DOHH2 (cell line): ENCODE measurements around the gene SCD.

ENCODE experiments used
- H3F3A ChIP-seq: fragments of 200-600 bp; sonication (generic), shearing (Covaris generic); 2 replicates; pipeline ENCODE4 v1.6.0; 2016; ENCODE audit warnings: antibody characterized with exemption, mild to moderate bottlenecking; ENCODE audit not compliant: control insufficient read depth, insufficient read depth
- H3K27ac ChIP-seq: fragments of 200-600 bp; sonication (generic); 2 replicates; pipeline ENCODE4 v1.5.1; 2014; ENCODE audit warnings: low read depth, mild to moderate bottlenecking, low read length, moderate library complexity
- H3K27me3 ChIP-seq: fragments of 200-600 bp; sonication (generic); 2 replicates; pipeline ENCODE4 v1.6.1; 2014; ENCODE audit warnings: mild to moderate bottlenecking, low read length, mixed read lengths; ENCODE audit not compliant: control insufficient read depth
- H3K36me3 ChIP-seq: fragments of 200-600 bp; sonication (generic); 2 replicates; pipeline ENCODE4 v1.6.1; 2014; ENCODE audit warnings: mild to moderate bottlenecking, low read length, moderate library complexity, mixed read lengths; ENCODE audit not compliant: control insufficient read depth
- H3K4me1 ChIP-seq: fragments of 200-600 bp; sonication (generic); 2 replicates; pipeline ENCODE4 v1.6.1; 2014; ENCODE audit warnings: mild to moderate bottlenecking, low read length, mixed read lengths; ENCODE audit not compliant: control insufficient read depth
- H3K4me2 ChIP-seq: fragments of 200-600 bp; sonication (generic); 2 replicates; pipeline ENCODE4 v1.6.0; 2014; ENCODE audit warnings: mild to moderate bottlenecking, low read length, moderate library complexity
- H3K4me3 ChIP-seq: fragments of 200-600 bp; sonication (generic); 2 replicates; pipeline ENCODE4 v1.5.1; 2014; ENCODE audit warnings: mild to moderate bottlenecking, low read length, mixed read lengths
- H3K79me2 ChIP-seq: fragments of 200-600 bp; sonication (generic); 2 replicates; pipeline ENCODE4 v1.6.1; 2014; ENCODE audit warnings: mild to moderate bottlenecking, low read length, mixed read lengths; ENCODE audit not compliant: control insufficient read depth
- H3K9me2 ChIP-seq: fragments of 200-600 bp; sonication (generic); replicated peaks from 2 replicates; pipeline ENCODE4 v1.6.1; 2014; ENCODE audit warnings: mild to moderate bottlenecking, low read length, mixed read lengths; ENCODE audit not compliant: control insufficient read depth
- H3K9me3 ChIP-seq: fragments of 200-600 bp; sonication (generic); 2 replicates; pipeline ENCODE4 v1.6.1; 2014; ENCODE audit warnings: antibody characterized with exemption, low read length, mixed read lengths; ENCODE audit not compliant: control insufficient read depth, insufficient read depth
- H4K20me1 ChIP-seq: fragments of 200-600 bp; sonication (generic); 2 replicates; pipeline ENCODE4 v1.6.0; 2014; ENCODE audit warnings: low read depth, mild to moderate bottlenecking, antibody characterized with exemption, low read length, moderate library complexity; ENCODE audit not compliant: control insufficient read depth, insufficient read depth
- EZH2phosphoT487 ChIP-seq: fragments of 200-600 bp; sonication (generic); IDR thresholded peaks from 2 replicates; pipeline ENCODE4 v1.6.1; 2017; ENCODE audit warnings: borderline replicate concordance, mild to moderate bottlenecking, antibody characterized with exemption, low read length, moderate library complexity, mixed read lengths
- TF ChIP-seq, protein P1 (sequence below): fragments of 200-600 bp; sonication (generic); IDR thresholded peaks from one replicate; pipeline ENCODE4 v1.5.1; 2014; ENCODE audit warnings: antibody characterized with exemption, mild to moderate bottlenecking, low read depth, low read length; ENCODE audit not compliant: poor library complexity, severe bottlenecking

Gene SCD

DNA sequence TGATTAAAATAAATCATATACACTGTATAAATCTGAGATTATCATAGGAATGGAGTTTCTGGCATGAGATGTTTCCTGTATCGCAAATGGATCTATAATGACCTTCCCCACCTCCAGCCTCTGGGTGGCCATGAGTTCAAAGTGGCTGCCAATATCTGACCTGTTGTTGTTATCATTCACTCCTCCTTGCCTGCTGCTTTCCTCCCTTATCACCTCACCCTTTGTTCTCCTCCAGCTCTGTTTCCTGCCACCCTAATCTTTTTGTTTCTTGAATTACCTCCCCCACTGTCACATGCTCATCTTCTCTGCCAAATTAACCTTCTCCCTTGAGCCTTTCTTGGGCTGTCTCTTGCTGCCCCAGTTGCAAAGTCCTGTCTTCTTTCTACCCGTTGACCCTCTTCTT, 12.0 kb downstream of the SCD start:
- Histone ChIP-seq H4K20me1 (peaks cover 25% of the 10 kb centered on the region), H3K4me3 (no peak overlapping the region), H3K4me2 (no peak overlapping the region), H3K79me2 (peaks cover 52% of the 10 kb centered on the region), H3K27me3 (no peaks in the 10 kb centered on the region), H3K4me1 (peaks cover 15% of the 10 kb centered on the region; the same call in 1 of the 2 replicates), H3K9me3 (no peaks in the 10 kb centered on the region), H3K9me2 (no peaks in the 10 kb centered on the region), H3K36me3 (peaks cover 94% of the 10 kb centered on the region), H3F3A (peaks cover 49% of the 10 kb centered on the region), H3K27ac (no peak overlapping the region; the same call in 1 of the 2 replicates)
- no peak for TF ChIP-seq EZH2phosphoT487
- TF ChIP-seq, protein P1, sequence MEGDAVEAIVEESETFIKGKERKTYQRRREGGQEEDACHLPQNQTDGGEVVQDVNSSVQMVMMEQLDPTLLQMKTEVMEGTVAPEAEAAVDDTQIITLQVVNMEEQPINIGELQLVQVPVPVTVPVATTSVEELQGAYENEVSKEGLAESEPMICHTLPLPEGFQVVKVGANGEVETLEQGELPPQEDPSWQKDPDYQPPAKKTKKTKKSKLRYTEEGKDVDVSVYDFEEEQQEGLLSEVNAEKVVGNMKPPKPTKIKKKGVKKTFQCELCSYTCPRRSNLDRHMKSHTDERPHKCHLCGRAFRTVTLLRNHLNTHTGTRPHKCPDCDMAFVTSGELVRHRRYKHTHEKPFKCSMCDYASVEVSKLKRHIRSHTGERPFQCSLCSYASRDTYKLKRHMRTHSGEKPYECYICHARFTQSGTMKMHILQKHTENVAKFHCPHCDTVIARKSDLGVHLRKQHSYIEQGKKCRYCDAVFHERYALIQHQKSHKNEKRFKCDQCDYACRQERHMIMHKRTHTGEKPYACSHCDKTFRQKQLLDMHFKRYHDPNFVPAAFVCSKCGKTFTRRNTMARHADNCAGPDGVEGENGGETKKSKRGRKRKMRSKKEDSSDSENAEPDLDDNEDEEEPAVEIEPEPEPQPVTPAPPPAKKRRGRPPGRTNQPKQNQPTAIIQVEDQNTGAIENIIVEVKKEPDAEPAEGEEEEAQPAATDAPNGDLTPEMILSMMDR: no peak

DNA sequence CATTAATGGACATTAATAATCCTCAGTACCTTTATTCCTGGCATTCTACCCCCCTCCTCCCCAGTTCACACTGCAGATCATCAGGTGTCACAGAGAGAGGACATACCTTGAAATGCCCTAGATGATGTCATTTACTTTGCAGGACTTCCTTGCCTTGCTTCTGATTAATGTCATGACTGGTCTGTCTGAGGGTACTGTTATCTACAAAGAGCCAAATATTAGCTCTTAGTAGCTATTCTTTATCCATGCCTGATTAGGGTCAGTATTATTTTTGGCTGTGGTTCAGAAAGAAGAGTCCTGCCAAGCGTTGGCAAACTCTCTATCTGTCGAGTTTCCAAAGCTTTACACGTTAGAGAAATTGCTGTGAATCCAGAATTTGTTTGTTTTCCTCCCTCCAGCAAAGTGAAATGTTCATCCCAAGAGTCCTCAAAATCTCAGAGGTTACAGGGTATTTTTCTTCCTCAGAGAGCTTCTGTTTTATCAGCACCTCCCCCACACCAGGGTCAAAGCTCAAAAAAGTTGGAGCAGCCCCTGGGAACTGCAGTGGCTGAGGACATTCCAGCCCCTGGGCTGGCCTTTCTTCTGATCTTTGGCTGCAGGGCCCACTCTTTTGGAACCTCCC, 12.6 kb downstream of the SCD start:
- no peak overlapping the region; the same call in 1 of the 2 replicates for H3K27ac ChIP-seq
- peaks cover 15% of the 10 kb centered on the region; the same call in 1 of the 2 replicates for H3K4me1 ChIP-seq
- peaks cover 46% of the 10 kb centered on the region for H3K79me2 ChIP-seq
- H3K36me3 ChIP-seq: peaks cover 93% of the 10 kb centered on the region
- H3K4me2 ChIP-seq: no peak overlapping the region
- no peaks in the 10 kb centered on the region for H3K9me2 ChIP-seq
- peaks cover 55% of the 10 kb centered on the region for H3F3A ChIP-seq
- no peak overlapping the region for H3K4me3 ChIP-seq
- H4K20me1 ChIP-seq: peaks cover 19% of the 10 kb centered on the region
- H3K27me3 ChIP-seq: no peaks in the 10 kb centered on the region
- H3K9me3 ChIP-seq: no peaks in the 10 kb centered on the region
- TF ChIP-seq EZH2phosphoT487: no peak
- TF ChIP-seq, protein P1: no peak

DNA sequence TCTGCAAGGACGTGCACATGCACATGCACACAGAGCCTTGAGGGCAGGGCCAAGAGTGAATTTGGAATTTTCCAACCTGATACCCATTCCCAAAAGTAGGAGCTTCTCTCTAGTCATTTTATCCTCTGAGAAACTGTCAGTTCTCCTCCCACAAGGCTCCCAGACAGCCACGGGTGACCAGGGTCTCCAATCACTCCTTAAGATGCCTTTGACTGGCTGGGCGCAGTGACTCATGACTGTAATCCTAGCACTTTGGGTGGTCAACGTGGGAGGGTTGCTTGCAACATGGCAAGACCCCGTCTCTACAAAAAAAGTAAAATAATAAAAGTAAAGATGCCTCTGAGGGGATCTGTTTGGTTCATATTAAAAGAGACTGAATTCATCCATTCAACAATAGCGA, 13.2 kb downstream of the SCD start:
- peaks cover 56% of the 10 kb centered on the region for H3F3A ChIP-seq
- no peak overlapping the region for H3K4me3 ChIP-seq
- H3K4me1 ChIP-seq: peaks cover 17% of the 10 kb centered on the region
- no peak overlapping the region for H3K27ac ChIP-seq
- TF ChIP-seq EZH2phosphoT487: no peak
- TF ChIP-seq, protein P1: no peak
- H3K4me2 ChIP-seq: no peak overlapping the region
- H3K9me3 ChIP-seq: no peaks in the 10 kb centered on the region
- H3K27me3 ChIP-seq: no peaks in the 10 kb centered on the region
- H3K36me3 ChIP-seq: peaks cover 87% of the 10 kb centered on the region
- no peaks in the 10 kb centered on the region for H3K9me2 ChIP-seq
- peaks cover 14% of the 10 kb centered on the region for H4K20me1 ChIP-seq
- peaks cover 40% of the 10 kb centered on the region for H3K79me2 ChIP-seq
